IMR-90 (cell line): ENCODE results near the gene CHRFAM7A.
"Not testable (repeated sequence)": the region's sequence is repeated elsewhere in the genome, so short reads cannot be mapped to it uniquely, and the experiment has no call there.

Experiments used
- BHLHE40 ChIP-seq: fragments of 150-350 bp; IDR thresholded peaks from 2 replicates; pipeline ENCODE4 v1.6.1; 2016; ENCODE audit warnings: mild to moderate bottlenecking, low read depth, low read length
- CEBPB ChIP-seq: IDR thresholded peaks from 2 replicates; pipeline ENCODE4 v1.6.1; 2012; ENCODE audit warnings: low read depth, low read length, improper control_type of control experiment
- MAZ ChIP-seq: IDR thresholded peaks from 2 replicates; pipeline ENCODE4 v1.6.1; 2012; ENCODE audit warnings: low read depth, mild to moderate bottlenecking, low read length, improper control_type of control experiment, moderate library complexity, borderline replicate concordance
- MXI1 ChIP-seq: IDR thresholded peaks from 2 replicates; pipeline ENCODE4 v1.6.1; 2012; ENCODE audit warnings: low read depth, mild to moderate bottlenecking, low read length, moderate library complexity, borderline replicate concordance
- POLR2A ChIP-seq: IDR thresholded peaks from 2 replicates; pipeline ENCODE4 v1.6.1; 2012; ENCODE audit warnings: mild to moderate bottlenecking, low read depth, low read length
- RAD21 ChIP-seq: IDR thresholded peaks from 2 replicates; pipeline ENCODE4 v1.6.1; 2012; ENCODE audit warnings: low read length, improper control_type of control experiment
- RFX5 ChIP-seq: IDR thresholded peaks from 2 replicates; pipeline ENCODE4 v1.8.0; 2012; ENCODE audit warnings: low read depth, mild to moderate bottlenecking, low read length, moderate library complexity
- SMC3 ChIP-seq: fragments of 150-350 bp; IDR thresholded peaks from 2 replicates; pipeline ENCODE4 v1.6.1; 2016; ENCODE audit warnings: low read depth, mild to moderate bottlenecking, antibody characterized with exemption, low read length, moderate library complexity
- TF ChIP-seq, protein P1 (sequence below): conservative IDR thresholded peaks from 2 replicates; pipeline ENCODE4 v1.5.1; 2012; ENCODE audit warnings: mild to moderate bottlenecking, low read depth, low read length, improper control_type of control experiment

DNA sequence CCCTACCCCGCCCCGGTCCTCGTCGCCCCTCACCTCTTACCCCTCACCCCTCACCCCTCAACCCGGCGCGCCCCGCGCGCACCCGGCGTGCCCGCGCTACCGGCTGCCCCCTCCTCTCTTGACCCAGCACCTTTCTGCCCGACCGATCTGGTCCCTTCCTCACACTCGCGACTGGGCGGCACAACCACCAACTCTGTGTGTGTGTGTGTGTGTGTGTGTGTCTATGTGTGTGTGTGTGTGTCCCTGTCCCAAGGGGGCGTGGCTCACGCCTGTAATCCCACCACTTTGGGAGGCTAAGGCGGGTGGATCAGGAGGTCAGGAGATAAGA lies 288 bp upstream of the CHRFAM7A start:
- TF ChIP-seq, protein P1, sequence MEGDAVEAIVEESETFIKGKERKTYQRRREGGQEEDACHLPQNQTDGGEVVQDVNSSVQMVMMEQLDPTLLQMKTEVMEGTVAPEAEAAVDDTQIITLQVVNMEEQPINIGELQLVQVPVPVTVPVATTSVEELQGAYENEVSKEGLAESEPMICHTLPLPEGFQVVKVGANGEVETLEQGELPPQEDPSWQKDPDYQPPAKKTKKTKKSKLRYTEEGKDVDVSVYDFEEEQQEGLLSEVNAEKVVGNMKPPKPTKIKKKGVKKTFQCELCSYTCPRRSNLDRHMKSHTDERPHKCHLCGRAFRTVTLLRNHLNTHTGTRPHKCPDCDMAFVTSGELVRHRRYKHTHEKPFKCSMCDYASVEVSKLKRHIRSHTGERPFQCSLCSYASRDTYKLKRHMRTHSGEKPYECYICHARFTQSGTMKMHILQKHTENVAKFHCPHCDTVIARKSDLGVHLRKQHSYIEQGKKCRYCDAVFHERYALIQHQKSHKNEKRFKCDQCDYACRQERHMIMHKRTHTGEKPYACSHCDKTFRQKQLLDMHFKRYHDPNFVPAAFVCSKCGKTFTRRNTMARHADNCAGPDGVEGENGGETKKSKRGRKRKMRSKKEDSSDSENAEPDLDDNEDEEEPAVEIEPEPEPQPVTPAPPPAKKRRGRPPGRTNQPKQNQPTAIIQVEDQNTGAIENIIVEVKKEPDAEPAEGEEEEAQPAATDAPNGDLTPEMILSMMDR = not testable (repeated sequence)
- not testable (repeated sequence) for TF ChIP-seq POLR2A, CEBPB, MAZ, MXI1, SMC3, RFX5, RAD21, BHLHE40
